HepG2 (cell line): Measurements from ENCODE around the gene TM9SF3. TPM values are rescaled to one million over a fixed set of nuclear protein-coding genes. Genes with fewer than 3 reads are reported as not detected.

Experiments
- BATF2 ChIP-seq: sonication (generic); formaldehyde crosslinking; IDR thresholded peaks from 2 replicates; pipeline ENCODE4 v1.8.0; 2022; ENCODE audit warnings: mild to moderate bottlenecking, missing genetic modification reagents, moderate library complexity
- CBFB ChIP-seq: sonication (generic); formaldehyde crosslinking; IDR thresholded peaks from 2 replicates; pipeline ENCODE4 v1.4.0; 2020; ENCODE audit warnings: missing genetic modification reagents
- CREBL2 ChIP-seq: sonication (generic); formaldehyde crosslinking; IDR thresholded peaks from 2 replicates; pipeline ENCODE4 v1.8.1; 2023; ENCODE audit warnings: missing genetic modification reagents, mild to moderate bottlenecking, borderline replicate concordance
- GZF1 ChIP-seq: sonication (generic); formaldehyde crosslinking; IDR thresholded peaks from 2 replicates; pipeline ENCODE4 v1.5.1; 2020; ENCODE audit warnings: mild to moderate bottlenecking, missing genetic modification reagents
- HDAC2 ChIP-seq: sonication (generic); formaldehyde crosslinking; IDR thresholded peaks from 2 replicates; pipeline ENCODE4 v1.4.0; 2020; ENCODE audit warnings: missing genetic modification reagents
- HOMEZ ChIP-seq: IDR thresholded peaks from 2 replicates; pipeline ENCODE4 v1.6.1; 2016; ENCODE audit warnings: low read depth
- IKZF4 ChIP-seq: sonication (generic); formaldehyde crosslinking; IDR thresholded peaks from 2 replicates; pipeline ENCODE4 v1.5.1; 2020; ENCODE audit warnings: borderline replicate concordance, mild to moderate bottlenecking, low read depth, missing genetic modification reagents; ENCODE audit errors: not compliant biosample characterization
- NFAT5 ChIP-seq: sonication (generic); formaldehyde crosslinking; IDR thresholded peaks from 2 replicates; pipeline ENCODE4 v1.4.0; 2020; ENCODE audit warnings: missing genetic modification reagents
- PLSCR1 ChIP-seq: sonication (generic); formaldehyde crosslinking; IDR thresholded peaks from 2 replicates; pipeline ENCODE4 v1.5.0; 2020; ENCODE audit warnings: missing genetic modification reagents, mild to moderate bottlenecking, borderline replicate concordance
- PRMT3 ChIP-seq: sonication (generic); formaldehyde crosslinking; IDR thresholded peaks from 2 replicates; pipeline ENCODE4 v1.8.1; 2022; ENCODE audit warnings: low read depth, mild to moderate bottlenecking, moderate library complexity, missing genetic modification reagents, borderline replicate concordance
- SALL2 ChIP-seq: sonication (generic); formaldehyde crosslinking; IDR thresholded peaks from 2 replicates; pipeline ENCODE4 v1.8.1; 2023; ENCODE audit warnings: mild to moderate bottlenecking, missing genetic modification reagents, inconsistent platforms
- SMC3 ChIP-seq: IDR thresholded peaks from 2 replicates; pipeline ENCODE4 v1.6.1; 2011; ENCODE audit warnings: low read length, improper control_type of control experiment
- THAP11 ChIP-seq: IDR thresholded peaks from 2 replicates; pipeline ENCODE4 v1.6.1; 2016; ENCODE audit warnings: missing biosample characterization, missing genetic modification reagents
- ZBTB20 ChIP-seq: sonication (generic); formaldehyde crosslinking; IDR thresholded peaks from 2 replicates; pipeline ENCODE4 v1.8.1; 2023; ENCODE audit warnings: missing genetic modification reagents, low read depth, mild to moderate bottlenecking, borderline replicate concordance
- ZBTB7A ChIP-seq: sonication (generic); formaldehyde crosslinking; IDR thresholded peaks from 2 replicates; pipeline ENCODE4 v1.8.0; 2022; ENCODE audit warnings: mild to moderate bottlenecking, missing genetic modification reagents
- ZKSCAN8 ChIP-seq: IDR thresholded peaks from 2 replicates; pipeline ENCODE4 v1.6.1; 2016; ENCODE audit warnings: borderline replicate concordance, missing genetic modification reagents, missing compliant biosample characterization
- ZNF224 ChIP-seq: sonication (generic); formaldehyde crosslinking; IDR thresholded peaks from 2 replicates; pipeline ENCODE4 v1.5.0; 2020; ENCODE audit warnings: mild to moderate bottlenecking, missing genetic modification reagents
- ZNF264 ChIP-seq: sonication (generic); formaldehyde crosslinking; IDR thresholded peaks from 2 replicates; pipeline ENCODE4 v1.4.0; 2020; ENCODE audit warnings: missing genetic modification reagents
- ZNF3 ChIP-seq: IDR thresholded peaks from 2 replicates; pipeline ENCODE4 v1.7.0; 2017; ENCODE audit warnings: inconsistent platforms
- ZNF556 ChIP-seq: sonication (generic); formaldehyde crosslinking; IDR thresholded peaks from 2 replicates; pipeline ENCODE4 v1.4.0; 2020; ENCODE audit warnings: mild to moderate bottlenecking, missing genetic modification reagents, borderline replicate concordance
- polyA plus RNA-seq, 8 experiments: library from polyadenylated mRNA; depleted of rRNA in 3 of 8; stranded (reverse) in 7 of 8; unstranded in 1 of 8; fragments of >200 nt; fragmentation: Illumina TruSeq in 4 of 8; extraction: Trizol in 4 of 8; gene quantifications; 2 replicates each; pipeline versions ENCODE4 v1.2.1 to v1.2.3, GENCODE V29; 2011 to 2016; ENCODE audit warnings: low read depth in 4 of 8, missing spikeins in 1 of 8, mixed read lengths in 1 of 8; ENCODE audit not compliant: insufficient read depth in 1 of 8
- total RNA-seq, 5 experiments: library from RNA; depleted of rRNA; stranded (reverse); fragments of >200 nt; fragmentation: Illumina TruSeq; extraction: Trizol; gene quantifications; 2 replicates each; pipeline ENCODE4 v1.2.3, GENCODE V29; 2016; ENCODE audit warnings: low read depth in 1 of 5

TM9SF3 gene
- total and polyA plus RNA-seq, 2 of the 13 experiments (the other 11 are each of a cell fraction or from before 2014, with no cell fraction given): 43.8 to 120 TPM

GRCh38 chr10:96513698-96514561, 72.9 kb downstream of the TM9SF3 start, which contains the start of gene TLL2 (continued):
- TF ChIP-seq CBFB (CRISPR knock-in tag) (0 out of 2 replicates have a peak, but pooled peaks have one; percentile 44), SMC3 (no peak), IKZF4 (CRISPR knock-in tag) (peak; percentile 23), SALL2 (CRISPR knock-in tag) (peak; percentile 80; the same call in 1 of the 2 replicates), BATF2 (CRISPR knock-in tag) (no peak), ZNF224 (CRISPR knock-in tag) (0 out of 2 replicates have a peak, but pooled peaks have one; percentile 16), HOMEZ (CRISPR knock-in tag) (peak; percentile 63; the same call in 1 of the 2 replicates), NFAT5 (CRISPR knock-in tag) (peak; percentile 81; the same call in 1 of the 2 replicates), ZBTB7A (CRISPR knock-in tag) (peak; percentile 38; the same call in 1 of the 2 replicates), CREBL2 (no peak), GZF1 (CRISPR knock-in tag) (no peak), ZKSCAN8 (CRISPR knock-in tag) (no peak), ZNF556 (CRISPR knock-in tag) (0 out of 2 replicates have a peak, but pooled peaks have one; percentile 62), THAP11 (CRISPR knock-in tag) (peak; percentile 67), PLSCR1 (CRISPR knock-in tag) (no peak), HDAC2 (CRISPR knock-in tag) (peak; percentile 39), ZNF264 (CRISPR knock-in tag) (0 out of 2 replicates have a peak, but pooled peaks have one; percentile 74), ZNF3 (CRISPR knock-in tag) (no peak), PRMT3 (CRISPR knock-in tag) (peak; percentile 61; the same call in 1 of the 2 replicates), ZBTB20 (CRISPR knock-in tag) (no peak)
